Sigmoid colon (tissue), 7 donors: Measurements from ENCODE around the gene STXBP5. TPM values are rescaled to one million over a fixed set of nuclear protein-coding genes. Genes with fewer than 3 reads are reported as not detected.

Experiments
- DNase-seq: peaks from one replicate; pipeline ENCODE4 v3.0.0-alpha.2; 2019
- H3K27ac ChIP-seq, 4 donors: fragments of 200-600 bp; sonication (generic); one replicate each; pipeline ENCODE4 v1.5.1; 2016 to 2019; ENCODE audit warnings: mild to moderate bottlenecking in 1 of 4
- H3K27me3 ChIP-seq, 3 donors: fragments of 200-600 bp; sonication (generic); one replicate each; pipeline ENCODE4 v1.5.1; 2019; ENCODE audit warnings: mild to moderate bottlenecking in 1 of 3
- H3K36me3 ChIP-seq, 4 donors: fragments of 200-600 bp; sonication (generic); one replicate each; pipeline ENCODE4 v1.5.1; 2016 to 2019
- H3K4me1 ChIP-seq, 4 donors: fragments of 200-600 bp; sonication (generic); one replicate each; pipeline ENCODE4 v1.5.1; 2017 to 2019
- H3K4me3 ChIP-seq, 4 donors: fragments of 200-600 bp; sonication (generic); one replicate each; pipeline ENCODE4 v1.5.1; 2017 to 2019; ENCODE audit warnings: mild to moderate bottlenecking in 2 of 4, moderate library complexity in 1 of 4
- H3K9me3 ChIP-seq, 4 donors: fragments of 200-600 bp in 3 of 4; sonication (generic) in 3 of 4; one replicate each; pipeline versions ENCODE4 v1.5.1 to v1.6.1; 2013 to 2019
- CTCF ChIP-seq, 4 experiments: fragments of 450-650 bp in 3 of 4; fragments of 200-600 bp in 1 of 4; IDR thresholded peaks; one replicate each; pipeline ENCODE4 v1.5.1; 2016 to 2019; ENCODE audit warnings: antibody characterized with exemption in 4 of 4, mild to moderate bottlenecking in 3 of 4, moderate library complexity in 2 of 4
- EP300 ChIP-seq, 4 donors: sonication (generic); formaldehyde crosslinking; IDR thresholded peaks; one replicate each; pipeline ENCODE4 v1.6.1; 2017; ENCODE audit warnings: antibody characterized with exemption in 4 of 4
- POLR2A ChIP-seq, 2 donors: fragments of 450-650 bp; IDR thresholded peaks; one replicate each; pipeline ENCODE4 v1.6.1; 2016; ENCODE audit warnings: antibody characterized with exemption in 2 of 2, mild to moderate bottlenecking in 2 of 2, moderate library complexity in 2 of 2
- POLR2AphosphoS5 ChIP-seq, 4 donors: sonication (generic); formaldehyde crosslinking; IDR thresholded peaks; one replicate each; pipeline ENCODE4 v1.6.1; 2017; ENCODE audit warnings: antibody characterized with exemption in 4 of 4
- WGBS, 2 donors: extraction: QIAGEN DNeasy Blood & Tissue Kit; methylation state at CpG; one replicate each; pipeline ENCODE4 v1.1.7; 2013; 5-methylcytosine and 5-hydroxymethylcytosine counted together
- intact Hi-C: fragments of 100-400 bp; cut with DNase I; formaldehyde crosslinking; loops from one replicate; pipeline ENCODE4 v1.15.1; 2023
- polyA plus RNA-seq, 3 donors: library from polyadenylated mRNA; stranded (reverse); fragments of 200-250 nt; gene quantifications; one replicate each; pipeline ENCODE4 v1.2.3, GENCODE V29; 2013
- total RNA-seq, 4 donors: library from RNA; depleted of rRNA; stranded (reverse); fragments of >200 nt; gene quantifications; one replicate each; pipeline ENCODE4 v1.1.0, GENCODE V29; 2016
- donor health status: healthy with polysubstance abuse.
- donor health status: Bipolar disorder and iron deficiency.
- donor health status: healthy.

STXBP5 gene
- total and polyA plus RNA-seq, 7 donors = 16.0 to 34.3 (median 24.2) TPM

- no peak for DNase-seq
- TF ChIP-seq CTCF (IDR thresholded peaks at IDR 0.05) (no peak), POLR2A (IDR thresholded peaks at IDR 0.05) (no peak), EP300 (IDR thresholded peaks at IDR 0.05) (no peak)
- WGBS, 2 donors = 88% methylated on average over 8 of the region's 8 CpGs
- H3K27ac ChIP-seq = no peak overlapping the region
- intact Hi-C loops = no loop called here
- H3K4me1 ChIP-seq = no peaks in the 10 kb centered on the region
- H3K4me3 ChIP-seq = no peak overlapping the region
- no peaks in the 10 kb centered on the region for H3K36me3 ChIP-seq
- H3K9me3 ChIP-seq = no peaks in the 10 kb centered on the region
- H3K27me3 ChIP-seq = no peaks in the 10 kb centered on the region
Observed at GRCh38 chr6:147407571-147407970, 203.4 kb downstream of the STXBP5 start.

GRCh38 chr6:147416622-147417021 is 212.4 kb downstream of the STXBP5 start:
- Histone ChIP-seq H3K27ac (no peak overlapping the region), H3K27me3 (no peaks in the 10 kb centered on the region), H3K4me1 (no peaks in the 10 kb centered on the region), H3K36me3 (no peaks in the 10 kb centered on the region), H3K4me3 (no peak overlapping the region), H3K9me3 (no peaks in the 10 kb centered on the region)
- intact Hi-C loops = no loop called here
- TF ChIP-seq POLR2A (IDR thresholded peaks at IDR 0.05) = no peak
- TF ChIP-seq POLR2AphosphoS5 (IDR thresholded peaks at IDR 0.05) = no peak
- no peak for TF ChIP-seq CTCF (IDR thresholded peaks at IDR 0.05)
- no peak for TF ChIP-seq EP300 (IDR thresholded peaks at IDR 0.05)
- WGBS, 2 donors = 83 to 91% methylated on average over 4 of the region's 4 CpGs
- no peak for DNase-seq

- 87 to 93% methylated on average over 7 of the region's 7 CpGs for WGBS, 2 donors
- no peak overlapping the region for H3K27ac ChIP-seq
- TF ChIP-seq POLR2AphosphoS5 (IDR thresholded peaks at IDR 0.05) = no peak
- no peak for TF ChIP-seq EP300 (IDR thresholded peaks at IDR 0.05)
- no peak for TF ChIP-seq CTCF (IDR thresholded peaks at IDR 0.05)
- TF ChIP-seq POLR2A (IDR thresholded peaks at IDR 0.05) = no peak
- no peaks in the 10 kb centered on the region for H3K27me3 ChIP-seq
- no peak overlapping the region for H3K4me3 ChIP-seq
- no peak for DNase-seq
- H3K9me3 ChIP-seq = no peaks in the 10 kb centered on the region
- no peaks in the 10 kb centered on the region for H3K36me3 ChIP-seq
- intact Hi-C loops = no loop called here
- no peaks in the 10 kb centered on the region for H3K4me1 ChIP-seq
Observed at GRCh38 chr6:147417954-147418353, 213.7 kb downstream of the STXBP5 start.

GRCh38 chr6:147418523-147418922 is 214.3 kb downstream of the STXBP5 start:
- TF ChIP-seq CTCF (IDR thresholded peaks at IDR 0.05) (no peak), POLR2AphosphoS5 (IDR thresholded peaks at IDR 0.05) (no peak), POLR2A (IDR thresholded peaks at IDR 0.05) (no peak), EP300 (IDR thresholded peaks at IDR 0.05) (no peak)
- no peaks in the 10 kb centered on the region for H3K27me3 ChIP-seq
- intact Hi-C loops = no loop called here
- H3K4me1 ChIP-seq = no peaks in the 10 kb centered on the region
- 80% methylated on average over 4 of the region's 4 CpGs for WGBS, 2 donors
- no peak for DNase-seq
- no peaks in the 10 kb centered on the region for H3K36me3 ChIP-seq
- H3K4me3 ChIP-seq = no peak overlapping the region
- no peak overlapping the region for H3K27ac ChIP-seq
- H3K9me3 ChIP-seq = no peaks in the 10 kb centered on the region

- no peak for TF ChIP-seq CTCF (IDR thresholded peaks at IDR 0.05)
- no peak for TF ChIP-seq POLR2AphosphoS5 (IDR thresholded peaks at IDR 0.05)
- no peak for TF ChIP-seq EP300 (IDR thresholded peaks at IDR 0.05)
- TF ChIP-seq POLR2A (IDR thresholded peaks at IDR 0.05) = no peak
- Histone ChIP-seq H3K27me3 (no peaks in the 10 kb centered on the region), H3K36me3 (no peaks in the 10 kb centered on the region), H3K4me3 (no peak overlapping the region), H3K27ac (no peak overlapping the region), H3K9me3 (no peaks in the 10 kb centered on the region), H3K4me1 (no peaks in the 10 kb centered on the region)
- intact Hi-C loops = no loop called here
- DNase-seq = no peak
Observed at GRCh38 chr6:147421903-147422302, 217.7 kb downstream of the STXBP5 start.
